Measurements from ENCODE around the gene KCNMA1.

DNA sequence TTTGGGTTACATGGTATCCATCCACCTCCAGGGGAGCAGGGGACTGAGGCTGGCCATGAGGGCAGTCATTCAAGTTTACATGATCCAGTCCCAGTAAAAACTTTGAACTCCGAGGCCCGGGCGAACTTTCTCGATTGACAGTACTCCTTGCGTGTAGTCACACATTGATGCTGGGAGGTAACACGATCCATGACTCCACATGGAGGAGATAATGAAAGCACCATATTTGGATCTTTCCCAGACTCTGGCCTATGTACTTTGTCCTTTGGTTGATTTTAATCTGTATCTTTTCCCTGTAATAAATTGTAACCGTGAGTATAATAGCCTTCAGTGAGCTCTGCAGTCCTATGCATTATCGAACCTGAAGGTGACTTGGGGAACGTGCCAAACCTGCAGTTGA is 401.6 kb downstream of the KCNMA1 start:
- TF ChIP-seq ZBTB7A (IDR thresholded peaks at IDR 0.05; ENCODE audit: low read depth), result no peak
- no peak for TF ChIP-seq TAF1 (IDR thresholded peaks at IDR 0.05; ENCODE audit: low read depth)
- no peak for TF ChIP-seq CREB1 (IDR thresholded peaks at IDR 0.05; ENCODE audit: low read depth)
- TF ChIP-seq YY1 (IDR thresholded peaks at IDR 0.05; ENCODE audit: low read depth), result no peak

All from Ishikawa (cell line).